HG03064 (cell line): ENCODE results near the gene UGT1A8.
"Not testable (repeated sequence)": the region's sequence is repeated elsewhere in the genome, so short reads cannot be mapped to it uniquely, and the experiment has no call there.

Experiments
- ATAC-seq: cut with Tn5 transposase; IDR thresholded peaks from one replicate; pipeline ENCODE4 v1.9.1; 2021; ENCODE audit warnings: low read depth; ENCODE audit not compliant: unreplicated experiment

UGT1A8 gene

GRCh38 chr2:233638836-233639235, 21.4 kb downstream of the UGT1A8 start:
- no peak for ATAC-seq

- ATAC-seq: no peak
Measured at GRCh38 chr2:233639860-233640259, 22.4 kb downstream of the UGT1A8 start.

- no peak for ATAC-seq
Measured at GRCh38 chr2:233643128-233643527, 25.7 kb downstream of the UGT1A8 start.

GRCh38 chr2:233646033-233646432, 28.6 kb downstream of the UGT1A8 start:
- ATAC-seq: not testable (repeated sequence)

GRCh38 chr2:233650981-233651380, 33.5 kb downstream of the UGT1A8 start:
- ATAC-seq: no peak

GRCh38 chr2:233651430-233651829, 34.0 kb downstream of the UGT1A8 start:
- ATAC-seq: no peak

- no peak for ATAC-seq
Measured at GRCh38 chr2:233654501-233654900, 37.1 kb downstream of the UGT1A8 start.

- ATAC-seq: no peak
Measured at GRCh38 chr2:233655043-233655442, 37.6 kb downstream of the UGT1A8 start.

GRCh38 chr2:233655943-233656342, 38.5 kb downstream of the UGT1A8 start:
- not testable (repeated sequence) for ATAC-seq

- no peak for ATAC-seq
Measured at GRCh38 chr2:233656443-233656842, 39.0 kb downstream of the UGT1A8 start.

GRCh38 chr2:233658610-233659009, 41.2 kb downstream of the UGT1A8 start:
- no peak for ATAC-seq

- ATAC-seq: no peak
Measured at GRCh38 chr2:233663911-233664310, 46.5 kb downstream of the UGT1A8 start.

- no peak for ATAC-seq
Measured at GRCh38 chr2:233668605-233669260, 51.3 kb downstream of the UGT1A8 start.

GRCh38 chr2:233671290-233672161, 54.1 kb downstream of the UGT1A8 start, which contains the start of gene UGT1A9:
Gene UGT1A9, plus strand, starts transcription at chr2:233671898. Its CDS starts 37 bp downstream, at chr2:233671935.
- no peak for ATAC-seq

GRCh38 chr2:233672886-233673285, 55.5 kb downstream of the UGT1A8 start:
- ATAC-seq: no peak

GRCh38 chr2:233673896-233674295, 56.5 kb downstream of the UGT1A8 start:
- no peak for ATAC-seq

GRCh38 chr2:233674314-233674713, 56.9 kb downstream of the UGT1A8 start:
- no peak for ATAC-seq

- ATAC-seq: no peak
Measured at GRCh38 chr2:233674995-233675394, 57.6 kb downstream of the UGT1A8 start.

- ATAC-seq: no peak
Measured at GRCh38 chr2:233676046-233676445, 58.6 kb downstream of the UGT1A8 start.

GRCh38 chr2:233679196-233679595, 61.8 kb downstream of the UGT1A8 start:
- ATAC-seq: no peak

GRCh38 chr2:233680361-233681045, 63.1 kb downstream of the UGT1A8 start:
- ATAC-seq: no peak
